ENCODE results near the gene STON2.

STON2 gene

GRCh38 chr14:81301371-81301770, 98.8 kb downstream of the STON2 start:
- no peaks in the 10 kb centered on the region for H3K36me3 Mint-ChIP-seq (ENCODE audit: low read depth)
- H3K27ac Mint-ChIP-seq = no peak overlapping the region
- H3K4me1 Mint-ChIP-seq (ENCODE audit: low read depth) = peaks cover 11% of the 10 kb centered on the region
- H3K27me3 Mint-ChIP-seq (ENCODE audit: low read depth) = no peaks in the 10 kb centered on the region
- no peaks in the 10 kb centered on the region for H3K9me3 Mint-ChIP-seq
- H3K4me3 Mint-ChIP-seq = no peak overlapping the region

- Mint-ChIP-seq H3K4me1 (ENCODE audit: low read depth) (peaks cover 11% of the 10 kb centered on the region), H3K9me3 (no peaks in the 10 kb centered on the region), H3K27me3 (ENCODE audit: low read depth) (no peaks in the 10 kb centered on the region), H3K36me3 (ENCODE audit: low read depth) (no peaks in the 10 kb centered on the region), H3K4me3 (no peak overlapping the region), H3K27ac (no peak overlapping the region)
Measured at GRCh38 chr14:81298911-81299310, 101.2 kb downstream of the STON2 start.

GRCh38 chr14:81298122-81298521, 102.0 kb downstream of the STON2 start:
- H3K27me3 Mint-ChIP-seq (ENCODE audit: low read depth) = no peaks in the 10 kb centered on the region
- H3K27ac Mint-ChIP-seq = no peak overlapping the region
- H3K4me1 Mint-ChIP-seq (ENCODE audit: low read depth) = peaks cover 3% of the 10 kb centered on the region
- no peak overlapping the region for H3K4me3 Mint-ChIP-seq
- no peaks in the 10 kb centered on the region for H3K9me3 Mint-ChIP-seq
- no peaks in the 10 kb centered on the region for H3K36me3 Mint-ChIP-seq (ENCODE audit: low read depth)

GRCh38 chr14:81295958-81296923, 103.9 kb downstream of the STON2 start:
- Mint-ChIP-seq H3K4me3 (no peak overlapping the region), H3K27ac (no peak overlapping the region), H3K9me3 (no peaks in the 10 kb centered on the region), H3K36me3 (ENCODE audit: low read depth) (no peaks in the 10 kb centered on the region), H3K4me1 (ENCODE audit: low read depth) (no peaks in the 10 kb centered on the region), H3K27me3 (ENCODE audit: low read depth) (no peaks in the 10 kb centered on the region)

- Mint-ChIP-seq H3K4me3 (no peak overlapping the region), H3K27me3 (ENCODE audit: low read depth) (peaks cover 13% of the 10 kb centered on the region), H3K9me3 (no peaks in the 10 kb centered on the region), H3K4me1 (ENCODE audit: low read depth) (no peaks in the 10 kb centered on the region), H3K27ac (no peak overlapping the region), H3K36me3 (ENCODE audit: low read depth) (no peaks in the 10 kb centered on the region)
Measured at GRCh38 chr14:81289516-81289915, 110.6 kb downstream of the STON2 start.

- H3K27ac Mint-ChIP-seq = no peak overlapping the region
Measured at GRCh38 chr14:81286574-81287370, 113.4 kb downstream of the STON2 start.

GRCh38 chr14:81285245-81285644, 114.9 kb downstream of the STON2 start:
- no peaks in the 10 kb centered on the region for H3K4me1 Mint-ChIP-seq (ENCODE audit: low read depth)
- no peak overlapping the region for H3K27ac Mint-ChIP-seq
- no peaks in the 10 kb centered on the region for H3K36me3 Mint-ChIP-seq (ENCODE audit: low read depth)
- H3K4me3 Mint-ChIP-seq = no peak overlapping the region
- peaks cover 13% of the 10 kb centered on the region for H3K27me3 Mint-ChIP-seq (ENCODE audit: low read depth)
- H3K9me3 Mint-ChIP-seq = no peaks in the 10 kb centered on the region

More at GRCh38 chr14:81286574-81287370, 113.4 kb downstream of the STON2 start:
- Mint-ChIP-seq H3K9me3 (no peaks in the 10 kb centered on the region), H3K27me3 (ENCODE audit: low read depth) (peaks cover 13% of the 10 kb centered on the region), H3K4me1 (ENCODE audit: low read depth) (no peaks in the 10 kb centered on the region), H3K4me3 (no peak overlapping the region), H3K36me3 (ENCODE audit: low read depth) (no peaks in the 10 kb centered on the region)

GRCh38 chr14:81281332-81281731, 118.8 kb downstream of the STON2 start:
- Mint-ChIP-seq H3K4me3 (no peak overlapping the region), H3K9me3 (no peaks in the 10 kb centered on the region), H3K4me1 (ENCODE audit: low read depth) (peaks cover 2% of the 10 kb centered on the region)

GRCh38 chr14:81280136-81280791, 119.9 kb downstream of the STON2 start:
- Mint-ChIP-seq H3K36me3 (ENCODE audit: low read depth) (no peaks in the 10 kb centered on the region), H3K4me1 (ENCODE audit: low read depth) (peaks cover 2% of the 10 kb centered on the region), H3K4me3 (no peak overlapping the region), H3K27ac (no peak overlapping the region), H3K9me3 (no peaks in the 10 kb centered on the region), H3K27me3 (ENCODE audit: low read depth) (no peaks in the 10 kb centered on the region)

More at GRCh38 chr14:81281332-81281731, 118.8 kb downstream of the STON2 start:
- Mint-ChIP-seq H3K27ac (no peak overlapping the region), H3K27me3 (ENCODE audit: low read depth) (no peaks in the 10 kb centered on the region), H3K36me3 (ENCODE audit: low read depth) (no peaks in the 10 kb centered on the region)

- Mint-ChIP-seq H3K4me3 (no peak overlapping the region), H3K36me3 (ENCODE audit: low read depth) (no peaks in the 10 kb centered on the region), H3K27ac (no peak overlapping the region), H3K4me1 (ENCODE audit: low read depth) (peaks cover 2% of the 10 kb centered on the region), H3K27me3 (ENCODE audit: low read depth) (no peaks in the 10 kb centered on the region), H3K9me3 (no peaks in the 10 kb centered on the region)
Measured at GRCh38 chr14:81277096-81277495, 123.0 kb downstream of the STON2 start.

- Mint-ChIP-seq H3K27me3 (ENCODE audit: low read depth) (no peaks in the 10 kb centered on the region), H3K4me3 (no peak overlapping the region), H3K27ac (no peak overlapping the region), H3K9me3 (no peaks in the 10 kb centered on the region), H3K4me1 (ENCODE audit: low read depth) (peaks cover 2% of the 10 kb centered on the region), H3K36me3 (ENCODE audit: low read depth) (no peaks in the 10 kb centered on the region)
Measured at GRCh38 chr14:81276073-81277069, 123.8 kb downstream of the STON2 start.

- Mint-ChIP-seq H3K27ac (no peak overlapping the region), H3K27me3 (ENCODE audit: low read depth) (peaks cover 3% of the 10 kb centered on the region), H3K9me3 (no peaks in the 10 kb centered on the region), H3K36me3 (ENCODE audit: low read depth) (no peaks in the 10 kb centered on the region), H3K4me3 (no peak overlapping the region), H3K4me1 (ENCODE audit: low read depth) (peaks cover 2% of the 10 kb centered on the region)
Measured at GRCh38 chr14:81275305-81276072, 124.6 kb downstream of the STON2 start.
